ENCODE data around the gene COL5A2.
A peak's percentile ranks its signal among the peaks of the same experiment; 100 is the strongest.

- TF ChIP-seq CTCF (IDR thresholded peaks at IDR 0.05) (peak in 4 of 5 experiments; percentile 17 to 49 (median 23)), EP300 (IDR thresholded peaks at IDR 0.05; ENCODE audit: low read depth) (no peak), POLR2A (IDR thresholded peaks at IDR 0.05) (no peak), POLR2AphosphoS5 (IDR thresholded peaks at IDR 0.05) (no peak)
These were observed 196.0 kb downstream of the COL5A2 start for GRCh38 chr2:188983427-188984064.
